D721Med (cell line): Measurements from ENCODE around the gene AK1.

Source experiments
- DNase-seq: peaks from one replicate; pipeline ENCODE4 v3.0.0; 2011; ENCODE audit warnings: low spot score; ENCODE audit not compliant: insufficient read length
- FAIRE-seq: peaks from 2 replicates; lab custom pipeline; 2011; peaks lifted over from hg19 to GRCh38; lab: Jason Lieb, UNC
- CTCF ChIP-seq: IDR thresholded peaks from 2 replicates; pipeline ENCODE4 v1.5.1; 2012; ENCODE audit warnings: mild to moderate bottlenecking, control low read depth; ENCODE audit not compliant: insufficient read depth; ENCODE audit errors: missing control alignments

AK1 gene

GRCh38 chr9:127877566-127877998 is at the start of gene AK1:
Gene AK1, minus strand, starts transcription at chr9:127877675. Its CDS starts 3,058 bp downstream, at chr9:127874617.
- FAIRE-seq (no peak), DNase-seq (peak; percentile 64)
- TF ChIP-seq CTCF = no peak

- no peak for FAIRE-seq
- TF ChIP-seq CTCF = no peak
- DNase-seq = no peak
Measured at GRCh38 chr9:127926906-127927200, 49.4 kb upstream of the AK1 start.

GRCh38 chr9:127925959-127926905 is 48.8 kb upstream of the AK1 start:
- no peak for TF ChIP-seq CTCF
- DNase-seq (no peak), FAIRE-seq (no peak)

- TF ChIP-seq CTCF = no peak
- FAIRE-seq = no peak
- no peak for DNase-seq
Measured at GRCh38 chr9:127924736-127925444, 47.4 kb upstream of the AK1 start.

GRCh38 chr9:127923771-127924170 is 46.3 kb upstream of the AK1 start:
- DNase-seq = no peak
- no peak for FAIRE-seq
- no peak for TF ChIP-seq CTCF

- TF ChIP-seq CTCF = no peak
- FAIRE-seq = no peak
- no peak for DNase-seq
Measured at GRCh38 chr9:127923046-127923445, 45.6 kb upstream of the AK1 start.

- FAIRE-seq (no peak), DNase-seq (peak; percentile 91)
- TF ChIP-seq CTCF = peak; percentile 86
Measured at GRCh38 chr9:127921557-127922120, 44.2 kb upstream of the AK1 start.
